Trophoblast cell (in vitro differentiated cells and primary cell): ENCODE results near the gene ADM5.

Experiments used
- DNase-seq, 2 donors: peaks; one replicate each; pipeline ENCODE4 v3.0.0-alpha.2; 2016
- H2AFZ ChIP-seq: 2 replicates; pipeline ENCODE4 v1.6.1; 2013; ENCODE audit warnings: low read length, moderate library complexity, mild to moderate bottlenecking; ENCODE audit not compliant: insufficient read depth, poor library complexity
- H2AK5ac ChIP-seq: 2 replicates; pipeline ENCODE4 v1.6.1; 2013; ENCODE audit warnings: mild to moderate bottlenecking, low read length
- H2BK120ac ChIP-seq: 2 replicates; pipeline ENCODE4 v1.6.1; 2013; ENCODE audit warnings: low read length, mild to moderate bottlenecking, moderate library complexity; ENCODE audit not compliant: insufficient read depth, poor library complexity
- H2BK12ac ChIP-seq: 2 replicates; pipeline ENCODE4 v1.6.1; 2013; ENCODE audit warnings: mild to moderate bottlenecking, low read length, moderate library complexity
- H2BK5ac ChIP-seq: 2 replicates; pipeline ENCODE4 v1.6.1; 2013; ENCODE audit warnings: low read length, low read depth, moderate library complexity, mild to moderate bottlenecking; ENCODE audit not compliant: poor library complexity
- H3K14ac ChIP-seq: 2 replicates; pipeline ENCODE4 v1.6.1; 2013; ENCODE audit warnings: mild to moderate bottlenecking, low read length
- H3K18ac ChIP-seq: 2 replicates; pipeline ENCODE4 v1.6.1; 2013; ENCODE audit warnings: mild to moderate bottlenecking, low read length
- H3K23ac ChIP-seq: 2 replicates; pipeline ENCODE4 v1.6.1; 2013; ENCODE audit warnings: low read length
- H3K27ac ChIP-seq: 2 replicates; pipeline ENCODE4 v1.5.1; 2013; ENCODE audit warnings: low read depth, mild to moderate bottlenecking, inconsistent platforms, low read length, moderate library complexity
- H3K27me3 ChIP-seq: 2 replicates; pipeline ENCODE4 v1.6.1; 2013; ENCODE audit warnings: inconsistent platforms, mild to moderate bottlenecking, low read length, moderate library complexity; ENCODE audit not compliant: insufficient read depth
- H3K36me3 ChIP-seq, 2 experiments: 1 replicate in 1 of 2; 2 replicates in 1 of 2; pipeline ENCODE4 v1.6.1; 2013; ENCODE audit warnings: low read length in 2 of 2, mild to moderate bottlenecking in 2 of 2, moderate library complexity in 1 of 2; ENCODE audit not compliant: insufficient read depth in 2 of 2, control insufficient read depth in 1 of 2
- H3K4ac ChIP-seq: 2 replicates; pipeline ENCODE4 v1.6.1; 2013; ENCODE audit warnings: low read depth, mild to moderate bottlenecking, low read length, moderate library complexity
- H3K4me1 ChIP-seq, 2 experiments: 1 replicate in 1 of 2; 2 replicates in 1 of 2; pipeline ENCODE4 v1.6.1; 2013; ENCODE audit warnings: low read length in 2 of 2, mild to moderate bottlenecking in 2 of 2, moderate library complexity in 1 of 2; ENCODE audit not compliant: insufficient read depth in 2 of 2, control insufficient read depth in 1 of 2
- H3K4me2 ChIP-seq: 2 replicates; pipeline ENCODE4 v1.6.1; 2013; ENCODE audit warnings: inconsistent platforms, mild to moderate bottlenecking, low read length, moderate library complexity
- H3K4me3 ChIP-seq: 2 replicates; pipeline ENCODE4 v1.5.1; 2013; ENCODE audit warnings: mild to moderate bottlenecking, low read depth, low read length, inconsistent platforms
- H3K79me1 ChIP-seq: one replicate; pipeline ENCODE4 v1.6.1; 2013; ENCODE audit warnings: low read length
- H3K79me2 ChIP-seq: 2 replicates; pipeline ENCODE4 v1.6.1; 2013; ENCODE audit warnings: low read length, mild to moderate bottlenecking; ENCODE audit not compliant: control insufficient read depth, insufficient read depth, poor library complexity
- H3K9ac ChIP-seq: 2 replicates; pipeline ENCODE4 v1.6.1; 2013; ENCODE audit warnings: mild to moderate bottlenecking, low read length
- H3K9me3 ChIP-seq: 2 replicates; pipeline ENCODE4 v1.6.1; 2013; ENCODE audit warnings: low read depth, mild to moderate bottlenecking, control low read depth, inconsistent platforms, low read length; ENCODE audit not compliant: insufficient read depth
- H4K12ac ChIP-seq: 2 replicates; pipeline ENCODE4 v1.6.1; 2013; ENCODE audit warnings: low read depth, mild to moderate bottlenecking, low read length, moderate library complexity
- H4K8ac ChIP-seq: 2 replicates; pipeline ENCODE4 v1.6.1; 2013; ENCODE audit warnings: low read depth, mild to moderate bottlenecking, low read length, moderate library complexity
- H4K91ac ChIP-seq: one replicate; pipeline ENCODE4 v1.6.1; 2013; ENCODE audit warnings: low read depth, mild to moderate bottlenecking, low read length, moderate library complexity
- WGBS: extraction: QIAGEN DNeasy Blood & Tissue Kit; methylation state at CpG from one replicate; pipeline ENCODE4 v1.1.7; 2013; ENCODE audit warnings: missing lambda C conversion rate; ENCODE audit not compliant: insufficient read length, insufficient coverage; ENCODE audit errors: extremely low coverage; 5-methylcytosine and 5-hydroxymethylcytosine counted together

The ADM5 gene

GRCh38 chr19:49662011-49662410, 27.4 kb upstream of the ADM5 start:
- H3K4me2 ChIP-seq, result no peak overlapping the region
- H3K79me1 ChIP-seq, result peaks cover 12% of the 10 kb centered on the region
- no peak overlapping the region for H4K91ac ChIP-seq
- H3K36me3 ChIP-seq, result peaks cover 60 to 62% of the 10 kb centered on the region in 2 experiments
- H2AFZ ChIP-seq, result no peak overlapping the region
- H3K4ac ChIP-seq, result no peak overlapping the region
- H3K23ac ChIP-seq, result no peak overlapping the region
- H3K27me3 ChIP-seq, result no peaks in the 10 kb centered on the region
- H4K12ac ChIP-seq, result no peak overlapping the region
- no peak overlapping the region for H2BK12ac ChIP-seq
- no peak overlapping the region for H3K4me3 ChIP-seq
- no peak overlapping the region for H3K9ac ChIP-seq
- no peak overlapping the region for H2AK5ac ChIP-seq
- DNase-seq, result no peak
- H2BK5ac ChIP-seq, result no peak overlapping the region
- H3K9me3 ChIP-seq, result peaks cover 7% of the 10 kb centered on the region
- H4K8ac ChIP-seq, result no peak overlapping the region
- H3K4me1 ChIP-seq, result peaks cover 7 to 9% of the 10 kb centered on the region in 2 experiments
- peaks cover 19% of the 10 kb centered on the region for H3K79me2 ChIP-seq
- no peak overlapping the region for H3K27ac ChIP-seq
- H3K14ac ChIP-seq, result no peak overlapping the region
- no peak overlapping the region for H2BK120ac ChIP-seq
- no peak overlapping the region for H3K18ac ChIP-seq
- WGBS, result no CpG with 5 or more reads among the region's 16 CpGs

- H3K4me2 ChIP-seq, result no peak overlapping the region
- H4K12ac ChIP-seq, result no peak overlapping the region
- peak overlapping the region; percentile 29 for H3K9ac ChIP-seq
- peaks cover 49 to 51% of the 10 kb centered on the region in 2 experiments for H3K36me3 ChIP-seq
- H3K79me2 ChIP-seq, result peaks cover 19% of the 10 kb centered on the region
- peaks cover 12% of the 10 kb centered on the region for H3K79me1 ChIP-seq
- H3K4me1 ChIP-seq, result peaks cover 7 to 9% of the 10 kb centered on the region in 2 experiments
- H3K9me3 ChIP-seq, result peaks cover 7% of the 10 kb centered on the region
- no peak overlapping the region for H2BK5ac ChIP-seq
- no peak overlapping the region for H3K14ac ChIP-seq
- no peak overlapping the region for H2BK12ac ChIP-seq
- no peak for DNase-seq
- no peak overlapping the region for H3K23ac ChIP-seq
- no peak overlapping the region for H4K91ac ChIP-seq
- no peak overlapping the region for H3K18ac ChIP-seq
- H2BK120ac ChIP-seq, result no peak overlapping the region
- no peak overlapping the region for H4K8ac ChIP-seq
- WGBS, result no CpG with 5 or more reads among the region's 12 CpGs
- H2AK5ac ChIP-seq, result no peak overlapping the region
- H3K27ac ChIP-seq, result no peak overlapping the region
- no peak overlapping the region for H3K4me3 ChIP-seq
- no peaks in the 10 kb centered on the region for H3K27me3 ChIP-seq
- H2AFZ ChIP-seq, result no peak overlapping the region
- H3K4ac ChIP-seq, result no peak overlapping the region
These were observed 26.2 kb upstream of the ADM5 start for GRCh38 chr19:49663224-49663623.

GRCh38 chr19:49664171-49665035, 25.0 kb upstream of the ADM5 start:
- Histone ChIP-seq H2BK5ac (peak overlapping the region; percentile 71), H2AK5ac (peak overlapping the region; percentile 96), H2BK12ac (no peak overlapping the region)

GRCh38 chr19:49665036-49665350, 24.4 kb upstream of the ADM5 start:
- peak overlapping the region; percentile 93 for H4K8ac ChIP-seq
- H3K27ac ChIP-seq, result peak overlapping the region; percentile 78
- peaks cover 12% of the 10 kb centered on the region for H3K79me1 ChIP-seq
- H4K91ac ChIP-seq, result peak overlapping the region; percentile 93
- no peak for DNase-seq
- H4K12ac ChIP-seq, result peak overlapping the region; percentile 95
- H3K23ac ChIP-seq, result no peak overlapping the region
- H3K4ac ChIP-seq, result peak overlapping the region; percentile 53
- H2AFZ ChIP-seq, result peak overlapping the region; percentile 91
- H2BK120ac ChIP-seq, result peak overlapping the region; percentile 70
- peaks cover 41 to 44% of the 10 kb centered on the region in 2 experiments for H3K36me3 ChIP-seq
- peak overlapping the region; percentile 71 for H2BK5ac ChIP-seq
- WGBS, result no CpG with 5 or more reads among the region's 7 CpGs
- H3K79me2 ChIP-seq, result peaks cover 19% of the 10 kb centered on the region
- peak overlapping the region; percentile 97 for H3K18ac ChIP-seq
- H3K9ac ChIP-seq, result peak overlapping the region; percentile 51
- no peak overlapping the region for H2BK12ac ChIP-seq
- peak overlapping the region; percentile 76 for H3K14ac ChIP-seq
- H2AK5ac ChIP-seq, result peak overlapping the region; percentile 96
- peak overlapping the region; percentile 86 for H3K4me3 ChIP-seq
- no peaks in the 10 kb centered on the region for H3K27me3 ChIP-seq
- H3K9me3 ChIP-seq, result peaks cover 3% of the 10 kb centered on the region
- peak overlapping the region; percentile 99 for H3K4me2 ChIP-seq
- H3K4me1 ChIP-seq, result peaks cover 7 to 9% of the 10 kb centered on the region in 2 experiments

More at GRCh38 chr19:49664171-49665035, 25.0 kb upstream of the ADM5 start:
- Histone ChIP-seq H4K12ac (peak overlapping the region; percentile 95), H4K8ac (peak overlapping the region; percentile 93), H3K79me2 (peaks cover 19% of the 10 kb centered on the region), H3K4me3 (peak overlapping the region; percentile 86), H3K23ac (no peak overlapping the region), H3K4me2 (peak overlapping the region; percentile 99), H3K36me3 (peaks cover 42 to 46% of the 10 kb centered on the region in 2 experiments), H3K79me1 (peaks cover 12% of the 10 kb centered on the region), H2BK120ac (peak overlapping the region; percentile 70), H3K27ac (peak overlapping the region; percentile 78), H3K27me3 (no peaks in the 10 kb centered on the region), H3K4me1 (peaks cover 7 to 9% of the 10 kb centered on the region in 2 experiments), H3K4ac (peak overlapping the region; percentile 53), H4K91ac (peak overlapping the region; percentile 93), H2AFZ (peak overlapping the region; percentile 91), H3K14ac (peak overlapping the region; percentile 76), H3K9ac (peak overlapping the region; percentile 51), H3K9me3 (peaks cover 4% of the 10 kb centered on the region), H3K18ac (peak overlapping the region; percentile 97)
- WGBS, result no CpG with 5 or more reads among the region's 53 CpGs
- peak; percentile 97 for DNase-seq
